ENCODE data around the gene LTBP4.

Gene LTBP4

GRCh38 chr19:40594255-40594654 lies 6.9 kb upstream of the LTBP4 start:
- peak in 19 of 56 donors; percentile 18 to 68 (median 33) for DNase-seq

DNA sequence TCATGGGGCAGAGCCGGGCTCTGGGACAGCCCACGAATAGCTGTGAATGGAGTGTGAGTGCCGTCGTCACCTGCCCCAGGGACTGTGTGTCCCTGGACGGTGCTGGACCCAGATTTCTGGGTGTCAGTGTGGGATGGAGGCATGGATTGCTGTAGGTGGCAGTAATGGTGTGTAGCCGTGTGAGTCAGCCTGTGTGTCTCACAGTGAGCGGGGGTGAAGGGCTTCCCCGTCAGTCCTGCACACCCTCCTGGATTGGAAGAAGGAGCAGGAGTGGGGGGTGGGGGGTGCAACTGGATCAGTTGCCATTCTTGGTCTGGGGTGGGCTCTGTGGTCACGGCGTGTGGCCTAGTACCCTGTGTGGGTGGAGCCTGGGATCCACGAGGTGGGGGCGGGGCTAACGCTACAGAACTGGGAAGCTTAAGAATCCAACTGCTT lies 6.5 kb upstream of the LTBP4 start:
- DNase-seq = peak in 31 of 56 donors; percentile 10 to 76 (median 34)

DNA sequence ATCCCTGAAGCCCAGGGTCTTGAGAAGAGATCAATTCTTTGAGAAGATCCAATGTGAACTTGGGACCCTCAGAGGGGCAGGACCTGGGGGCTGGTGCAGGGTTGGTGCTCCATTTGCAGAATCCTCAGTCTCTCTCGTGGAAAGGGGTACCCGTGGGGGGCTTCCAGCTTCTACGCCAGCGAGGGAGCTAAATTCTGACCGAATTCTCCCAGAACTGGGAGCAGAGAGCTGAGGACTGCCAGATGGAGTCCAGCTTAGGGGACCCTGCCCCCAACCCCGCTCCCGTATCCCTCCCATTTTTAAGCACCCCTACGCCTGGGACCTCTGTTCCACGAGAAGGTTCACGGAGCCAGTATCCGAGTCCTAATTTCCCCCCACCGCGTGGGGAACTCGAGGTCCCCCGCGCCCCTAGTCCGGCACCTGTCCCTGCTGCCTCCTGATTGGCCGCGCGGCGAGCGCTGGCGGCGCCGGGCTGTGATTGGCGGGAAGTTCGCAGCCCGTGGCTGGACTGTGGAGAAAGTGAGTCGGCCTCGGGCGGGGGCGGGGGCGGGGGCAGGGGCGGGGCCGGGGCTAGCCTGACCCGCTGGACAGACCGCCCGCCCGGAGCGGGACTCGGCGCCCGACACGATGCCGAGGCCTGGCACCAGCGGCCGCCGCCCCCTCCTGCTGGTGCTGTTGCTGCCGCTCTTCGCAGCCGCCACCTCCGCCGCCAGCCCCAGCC lies 4.4 kb upstream of the LTBP4 start:
- DNase-seq = peak in 6 of 56 donors; percentile 15 to 54 (median 32)

DNA sequence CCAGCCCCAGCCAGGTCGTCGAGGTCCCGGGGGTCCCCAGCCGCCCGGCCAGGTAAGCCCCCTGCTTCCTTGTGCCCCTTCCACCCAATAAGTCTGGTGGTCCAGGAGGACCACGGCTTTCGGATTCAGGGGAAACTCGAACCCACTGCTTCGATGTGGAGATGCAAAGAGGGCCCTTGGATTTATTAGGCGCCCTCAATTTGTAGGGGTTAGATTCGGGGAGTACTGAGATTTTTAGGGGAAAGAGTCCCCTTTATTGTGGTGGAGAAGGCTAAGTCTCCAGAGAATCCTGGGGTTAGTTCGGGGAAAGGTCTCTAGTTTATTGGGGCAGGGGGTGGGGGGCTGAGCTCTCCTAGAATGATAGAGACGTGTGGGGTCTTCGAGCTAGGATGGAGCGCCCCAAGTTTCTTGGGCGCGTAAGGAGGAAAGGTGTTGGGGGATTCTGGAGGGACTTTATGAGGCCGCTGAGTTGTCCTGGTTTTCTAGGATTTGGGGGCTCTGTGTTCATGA lies 3.8 kb upstream of the LTBP4 start:
- no peak for DNase-seq

- peak in 51 of 56 donors; percentile 21 to 91 (median 67) for DNase-seq
Observed at GRCh38 chr19:40598121-40598917, 2.9 kb upstream of the LTBP4 start.

DNA sequence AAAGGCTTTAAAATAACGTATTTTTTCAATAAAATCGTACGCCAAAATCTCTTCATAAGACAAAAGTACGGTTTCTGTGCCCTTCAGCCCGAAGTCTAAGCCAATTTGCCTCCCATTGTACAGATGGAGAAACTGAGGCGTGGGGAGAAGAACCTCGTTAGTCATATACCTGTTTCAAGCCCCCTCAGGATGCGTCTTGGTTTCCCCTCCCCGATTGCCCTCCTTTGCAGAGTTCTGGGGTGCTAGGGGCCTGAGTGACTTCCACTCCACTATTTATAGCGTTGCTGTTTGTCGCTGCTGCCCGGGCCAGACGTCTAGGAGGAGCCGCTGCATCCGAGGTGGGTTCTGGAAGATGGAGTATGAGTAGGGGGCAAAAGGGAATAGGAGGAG lies 2.3 kb upstream of the LTBP4 start:
- no peak for DNase-seq

- DNase-seq = no peak
Observed at GRCh38 chr19:40599331-40599901, 1.8 kb upstream of the LTBP4 start.

- peak in 28 of 56 donors; percentile 14 to 73 (median 36) for DNase-seq
Observed at GRCh38 chr19:40599902-40600569, 1.1 kb upstream of the LTBP4 start.

GRCh38 chr19:40600570-40601133 lies 517 bp upstream of the LTBP4 start:
- no peak for DNase-seq

DNA sequence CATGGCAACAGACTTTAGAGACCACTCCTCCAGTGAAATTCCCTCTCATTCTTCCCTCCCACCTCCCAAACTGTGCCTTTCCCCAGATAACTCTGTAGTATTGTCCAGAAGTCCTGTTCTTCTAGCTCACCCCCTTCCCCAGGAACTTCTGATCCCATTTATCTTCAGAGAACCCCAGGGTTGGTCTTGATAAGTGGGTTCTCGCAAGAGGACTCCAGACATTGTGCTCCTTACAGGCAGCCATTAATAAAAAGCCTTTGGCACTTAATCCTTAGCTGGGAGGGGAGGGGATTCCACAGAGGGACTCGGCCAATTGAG lies 1.9 kb downstream of the LTBP4 start:
- DNase-seq = no peak

DNA sequence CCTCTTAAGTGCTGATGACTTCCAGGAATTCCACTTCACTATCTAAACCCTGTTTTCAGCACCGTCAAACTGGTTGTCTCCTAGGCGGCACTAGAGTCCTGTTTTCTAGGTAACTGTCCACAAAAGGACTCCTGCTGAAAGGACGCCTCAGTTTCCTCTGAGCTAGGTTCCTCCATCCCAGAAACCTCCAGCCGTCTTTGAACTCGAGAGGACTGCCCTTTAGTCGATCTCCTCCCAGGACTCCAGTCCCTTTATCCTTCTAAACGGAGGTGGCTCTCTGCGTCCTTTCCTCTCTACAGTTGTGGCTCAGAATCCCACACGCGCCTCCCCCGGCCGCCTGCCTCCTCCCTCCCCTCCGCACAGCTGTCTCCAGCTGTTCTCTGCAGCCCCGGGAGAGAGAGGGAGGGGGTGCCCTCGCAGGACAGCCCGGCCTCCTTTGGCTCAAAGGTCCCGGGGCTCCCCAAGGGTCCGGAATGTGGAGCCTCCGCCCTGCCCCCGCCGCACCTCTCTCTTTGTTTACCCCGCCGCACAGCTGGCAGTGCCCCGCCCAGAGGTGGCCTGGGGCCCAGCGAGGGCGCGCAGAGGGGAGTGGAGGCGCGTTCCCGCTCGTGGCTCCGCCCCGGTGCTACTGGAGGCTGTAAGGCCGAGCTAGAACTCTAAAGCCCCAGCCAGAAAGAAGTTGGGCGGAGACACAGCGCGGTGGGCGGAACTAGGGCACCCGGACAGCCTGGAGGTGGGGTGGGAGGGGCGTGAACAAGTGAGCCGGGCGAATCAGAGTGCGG lies 2.4 kb downstream of the LTBP4 start:
- DNase-seq = peak in 53 of 56 donors; percentile 15 to 86 (median 63)

DNA sequence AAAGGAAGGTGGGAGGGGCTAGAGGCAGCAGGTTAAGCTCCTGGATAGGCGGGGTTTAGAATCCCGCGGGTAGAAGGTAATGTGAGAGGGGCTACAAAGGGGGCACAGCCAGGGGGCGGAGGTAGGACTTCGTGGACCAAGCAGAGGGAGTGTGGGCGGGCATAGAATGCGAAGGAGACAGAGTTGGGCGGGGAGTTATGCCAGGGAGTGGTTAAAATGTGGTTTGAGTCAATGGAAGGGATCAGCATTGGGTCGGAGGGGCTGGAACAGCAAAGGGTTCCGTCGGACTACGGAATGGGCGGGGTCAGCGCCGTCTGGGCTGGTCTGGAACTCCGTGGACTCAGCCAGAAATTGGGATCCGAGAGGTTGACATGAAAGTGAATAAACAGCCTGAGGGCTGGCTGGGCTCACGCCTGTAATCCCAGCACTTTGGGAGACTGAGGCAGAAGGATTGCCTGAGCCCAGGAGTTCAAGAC lies 3.0 kb downstream of the LTBP4 start:
- no peak for DNase-seq

- no peak for DNase-seq
Observed at GRCh38 chr19:40604647-40605215, 3.6 kb downstream of the LTBP4 start.

- peak in 26 of 56 donors; percentile 13 to 70 (median 28) for DNase-seq
Observed at GRCh38 chr19:40605216-40605971, 4.2 kb downstream of the LTBP4 start.

GRCh38 chr19:40607311-40608239 lies 6.4 kb downstream of the LTBP4 start:
- no peak for DNase-seq

GRCh38 chr19:40608240-40608621 lies 7.1 kb downstream of the LTBP4 start:
- no peak for DNase-seq

DNA sequence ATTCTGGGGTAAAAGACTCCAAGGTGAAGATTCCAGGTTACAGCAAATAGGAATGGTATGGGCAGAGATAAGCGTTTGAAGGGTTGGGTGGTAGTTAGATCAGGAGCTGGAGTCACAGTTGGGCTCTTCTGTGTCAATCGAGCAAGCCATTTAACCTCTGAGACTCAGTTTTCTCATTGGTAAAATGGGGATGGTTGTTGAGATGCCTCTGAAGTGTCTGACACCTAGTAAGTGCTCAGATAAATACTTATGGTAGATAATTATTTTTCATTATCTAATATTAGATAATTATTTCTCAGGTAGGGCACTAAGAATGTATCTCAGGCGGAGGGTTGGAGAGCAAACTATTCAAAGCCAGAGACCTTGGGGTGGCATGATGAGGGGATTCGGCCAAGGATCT lies 7.8 kb downstream of the LTBP4 start:
- DNase-seq = no peak
